RWPE2 (cell line): Measurements from ENCODE around the gene HHATL.

ENCODE experiments used
- ATAC-seq: fragments of 200-7000 bp; cut with Tn5 transposase; 3 replicates; pipeline ENCODE4 v1.9.1; 2021; ENCODE audit warnings: low read depth
- DNase-seq: peaks from one replicate; pipeline ENCODE4 v3.0.0-alpha.2; 2020; ENCODE audit warnings: low spot score
- H3K27ac ChIP-seq: fragments of 450-650 bp; 2 replicates; pipeline ENCODE4 v1.5.1; 2017; ENCODE audit warnings: mild to moderate bottlenecking; ENCODE audit not compliant: poor library complexity, severe bottlenecking
- H3K27me3 ChIP-seq: fragments of 250-450 bp; sonication (Bioruptor Pico); 2 replicates; pipeline ENCODE4 v1.5.1; 2021; ENCODE audit warnings: mild to moderate bottlenecking, moderate library complexity; ENCODE audit not compliant: insufficient read depth, poor library complexity, severe bottlenecking
- H3K36me3 ChIP-seq: fragments of 250-450 bp; sonication (Bioruptor Pico); 2 replicates; pipeline ENCODE4 v1.5.1; 2020; ENCODE audit warnings: low read depth, mild to moderate bottlenecking, moderate library complexity
- H3K4me1 ChIP-seq: fragments of 250-450 bp; sonication (Bioruptor Pico); 2 replicates; pipeline ENCODE4 v1.5.1; 2021; ENCODE audit warnings: mild to moderate bottlenecking, moderate library complexity; ENCODE audit not compliant: insufficient read depth, poor library complexity, severe bottlenecking
- H3K4me3 ChIP-seq: fragments of 250-450 bp; sonication (Bioruptor Pico); 2 replicates; pipeline ENCODE4 v1.5.1; 2021; ENCODE audit warnings: mild to moderate bottlenecking, moderate library complexity; ENCODE audit not compliant: severe bottlenecking
- H3K9me3 ChIP-seq: fragments of 250-450 bp; sonication (Bioruptor Pico); 2 replicates; pipeline ENCODE4 v1.5.1; 2021; ENCODE audit warnings: mild to moderate bottlenecking, moderate library complexity; ENCODE audit not compliant: severe bottlenecking
- TF ChIP-seq, protein P1 (sequence below): fragments of 450-650 bp; IDR thresholded peaks from one replicate; pipeline ENCODE4 v1.5.1; 2017; ENCODE audit warnings: mild to moderate bottlenecking, moderate library complexity; ENCODE audit not compliant: poor library complexity, severe bottlenecking

Gene HHATL, protein sequence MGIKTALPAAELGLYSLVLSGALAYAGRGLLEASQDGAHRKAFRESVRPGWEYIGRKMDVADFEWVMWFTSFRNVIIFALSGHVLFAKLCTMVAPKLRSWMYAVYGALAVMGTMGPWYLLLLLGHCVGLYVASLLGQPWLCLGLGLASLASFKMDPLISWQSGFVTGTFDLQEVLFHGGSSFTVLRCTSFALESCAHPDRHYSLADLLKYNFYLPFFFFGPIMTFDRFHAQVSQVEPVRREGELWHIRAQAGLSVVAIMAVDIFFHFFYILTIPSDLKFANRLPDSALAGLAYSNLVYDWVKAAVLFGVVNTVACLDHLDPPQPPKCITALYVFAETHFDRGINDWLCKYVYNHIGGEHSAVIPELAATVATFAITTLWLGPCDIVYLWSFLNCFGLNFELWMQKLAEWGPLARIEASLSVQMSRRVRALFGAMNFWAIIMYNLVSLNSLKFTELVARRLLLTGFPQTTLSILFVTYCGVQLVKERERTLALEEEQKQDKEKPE

DNA sequence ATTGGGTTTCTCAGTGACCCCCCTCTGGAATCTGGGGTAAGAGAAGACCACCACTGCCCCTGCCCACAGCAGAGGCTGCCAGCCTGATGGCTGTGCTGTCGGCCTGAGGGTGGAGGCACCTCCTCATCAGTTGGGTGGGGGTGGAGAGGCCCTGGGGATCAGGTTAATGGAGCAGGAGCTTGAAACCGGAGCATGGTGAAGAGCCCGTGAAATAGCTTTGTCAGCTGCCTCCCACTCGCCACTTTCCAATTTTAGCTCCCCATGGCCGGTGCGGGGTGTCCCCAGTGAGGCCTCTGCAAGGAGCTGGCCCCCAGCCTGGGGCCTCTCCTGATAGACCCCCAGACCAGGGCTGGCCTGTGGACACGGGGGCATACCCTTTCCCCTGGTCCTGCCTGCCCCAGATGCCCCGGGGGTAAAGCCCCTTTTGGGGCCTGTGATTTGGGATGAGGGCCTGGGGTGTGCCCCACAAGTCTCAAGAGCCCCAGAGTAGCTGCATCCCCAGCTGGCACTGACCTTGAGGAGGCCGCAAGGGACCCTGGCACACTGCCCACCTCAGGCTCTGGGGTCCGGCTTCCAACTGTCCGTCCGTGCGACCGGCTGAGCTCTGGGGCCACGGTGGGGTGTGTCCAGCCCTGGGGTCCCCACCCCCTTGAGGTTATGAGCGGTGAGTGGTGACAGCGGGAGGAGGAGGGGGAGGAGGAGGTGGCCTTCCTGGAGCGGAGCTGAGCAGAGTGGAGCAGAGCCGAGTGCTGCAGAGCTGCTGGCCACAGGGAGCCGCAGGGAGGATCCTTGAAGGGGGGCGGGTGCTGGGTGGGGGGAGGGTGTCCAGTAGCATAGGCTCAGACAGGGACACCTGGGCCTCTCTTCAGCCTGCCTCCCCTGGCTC is at the start of gene HHATL:
Gene HHATL (minus strand): TSS at position 733 of the 886 bp plus-strand sequence. CDS start 1,972 bp downstream, outside the sequence.
- DNase-seq, result peak; percentile 68
- TF ChIP-seq, protein P1, sequence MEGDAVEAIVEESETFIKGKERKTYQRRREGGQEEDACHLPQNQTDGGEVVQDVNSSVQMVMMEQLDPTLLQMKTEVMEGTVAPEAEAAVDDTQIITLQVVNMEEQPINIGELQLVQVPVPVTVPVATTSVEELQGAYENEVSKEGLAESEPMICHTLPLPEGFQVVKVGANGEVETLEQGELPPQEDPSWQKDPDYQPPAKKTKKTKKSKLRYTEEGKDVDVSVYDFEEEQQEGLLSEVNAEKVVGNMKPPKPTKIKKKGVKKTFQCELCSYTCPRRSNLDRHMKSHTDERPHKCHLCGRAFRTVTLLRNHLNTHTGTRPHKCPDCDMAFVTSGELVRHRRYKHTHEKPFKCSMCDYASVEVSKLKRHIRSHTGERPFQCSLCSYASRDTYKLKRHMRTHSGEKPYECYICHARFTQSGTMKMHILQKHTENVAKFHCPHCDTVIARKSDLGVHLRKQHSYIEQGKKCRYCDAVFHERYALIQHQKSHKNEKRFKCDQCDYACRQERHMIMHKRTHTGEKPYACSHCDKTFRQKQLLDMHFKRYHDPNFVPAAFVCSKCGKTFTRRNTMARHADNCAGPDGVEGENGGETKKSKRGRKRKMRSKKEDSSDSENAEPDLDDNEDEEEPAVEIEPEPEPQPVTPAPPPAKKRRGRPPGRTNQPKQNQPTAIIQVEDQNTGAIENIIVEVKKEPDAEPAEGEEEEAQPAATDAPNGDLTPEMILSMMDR, result no peak
- no peak for ATAC-seq
- no peaks in the 10 kb centered on the region for H3K27me3 ChIP-seq
- no peaks in the 10 kb centered on the region for H3K4me1 ChIP-seq
- no peak within 1 kb of the TSS for H3K27ac ChIP-seq
- no peak within 1 kb of the TSS for H3K4me3 ChIP-seq
- H3K9me3 ChIP-seq, result no peaks in the 10 kb centered on the region
- H3K36me3 ChIP-seq, result no peaks in the 10 kb centered on the region

DNA sequence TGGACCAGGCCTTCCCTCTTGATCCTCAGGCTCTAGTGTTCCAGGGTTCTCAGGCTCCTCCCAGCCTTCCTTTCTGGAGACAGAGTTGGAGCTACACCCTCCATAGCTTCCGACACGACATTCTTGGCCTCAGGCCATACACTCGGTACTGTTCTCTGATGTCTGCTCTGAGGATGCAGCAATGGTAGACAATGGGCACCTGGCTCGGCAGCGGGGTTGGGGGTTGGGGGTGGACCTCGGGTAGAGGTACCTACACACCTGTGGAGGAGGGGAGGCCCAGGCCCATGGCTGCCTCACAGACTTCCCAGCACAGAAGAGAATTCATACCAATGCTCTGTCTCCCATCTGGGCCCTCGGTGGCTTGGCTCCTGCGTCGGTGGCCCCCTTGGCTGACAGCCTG is 49.0 kb upstream of the HHATL start:
- TF ChIP-seq, protein P1, result no peak
- no peaks in the 10 kb centered on the region for H3K27me3 ChIP-seq
- no peak for ATAC-seq
- peak; percentile 45 for DNase-seq
- no peaks in the 10 kb centered on the region for H3K9me3 ChIP-seq
- no peak overlapping the region for H3K27ac ChIP-seq
- no peaks in the 10 kb centered on the region for H3K4me1 ChIP-seq
- H3K36me3 ChIP-seq, result no peaks in the 10 kb centered on the region
- no peak overlapping the region for H3K4me3 ChIP-seq

DNA sequence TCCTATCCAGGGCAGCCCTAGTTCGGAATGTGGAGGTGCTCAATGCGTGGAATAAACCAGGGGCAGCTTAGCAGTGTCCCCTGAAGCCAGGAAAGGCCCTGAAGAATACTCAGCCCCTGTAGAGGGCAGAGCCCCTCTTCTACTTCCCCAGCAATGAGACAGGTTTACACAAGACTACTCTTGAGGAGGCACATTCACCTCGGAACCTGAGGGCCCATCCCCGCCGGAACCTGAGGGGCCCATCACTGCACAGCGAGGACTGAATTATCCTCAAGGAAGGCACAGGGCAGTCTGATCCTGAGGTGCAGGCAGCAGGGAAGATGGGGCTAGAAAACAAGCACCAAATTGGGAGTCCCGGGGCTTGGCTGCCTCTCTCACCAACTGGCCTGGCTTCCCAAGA is 48.2 kb upstream of the HHATL start:
- TF ChIP-seq, protein P1, result no peak
- H3K36me3 ChIP-seq, result no peaks in the 10 kb centered on the region
- H3K9me3 ChIP-seq, result no peaks in the 10 kb centered on the region
- no peak overlapping the region for H3K4me3 ChIP-seq
- no peak overlapping the region for H3K27ac ChIP-seq
- no peaks in the 10 kb centered on the region for H3K4me1 ChIP-seq
- ATAC-seq (no peak), DNase-seq (peak; percentile 15)
- H3K27me3 ChIP-seq, result no peaks in the 10 kb centered on the region

DNA sequence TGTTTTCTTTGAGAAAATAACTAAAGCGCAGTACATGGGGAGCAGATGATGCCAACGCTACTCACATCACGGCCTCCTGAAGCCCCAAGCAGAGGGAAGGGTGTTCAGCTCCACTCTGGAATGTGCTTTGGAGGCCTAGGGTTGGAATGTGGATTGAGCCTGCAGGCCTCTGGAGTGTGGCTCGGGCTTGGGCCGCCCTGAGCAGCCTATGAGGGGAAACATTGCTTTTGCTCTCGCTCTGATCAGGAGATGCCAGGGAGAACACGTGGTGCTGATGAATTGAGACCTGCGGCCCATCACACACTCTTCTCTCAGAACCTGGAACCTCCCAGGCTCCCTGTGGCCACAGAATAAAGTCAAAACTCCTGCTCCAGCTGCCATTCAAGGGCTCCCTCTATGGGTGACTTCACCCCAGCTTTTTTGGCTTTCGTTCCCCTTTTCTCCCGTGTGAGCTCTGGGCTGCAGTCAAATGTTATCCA is 47.2 kb upstream of the HHATL start:
- ATAC-seq (peak; percentile 50; the same call in 2 of the 3 replicates), DNase-seq (peak; percentile 17)
- H3K36me3 ChIP-seq, result no peaks in the 10 kb centered on the region

More for the DNA sequence above, 47.2 kb upstream of the HHATL start:
- Histone ChIP-seq H3K9me3 (no peaks in the 10 kb centered on the region), H3K27ac (no peak overlapping the region), H3K4me1 (no peaks in the 10 kb centered on the region), H3K27me3 (no peaks in the 10 kb centered on the region), H3K4me3 (no peak overlapping the region)
- TF ChIP-seq, protein P1, result peak; percentile 59
